GM18868 (cell line): ENCODE measurements around the gene LCNL1.
A peak's percentile ranks its signal among the peaks of the same experiment; 100 is the strongest.

Source experiments
- ATAC-seq: cut with Tn5 transposase; IDR thresholded peaks from one replicate; pipeline ENCODE4 v1.9.1; 2021; ENCODE audit warnings: mild to moderate bottlenecking, moderate library complexity; ENCODE audit not compliant: unreplicated experiment

Gene LCNL1

DNA sequence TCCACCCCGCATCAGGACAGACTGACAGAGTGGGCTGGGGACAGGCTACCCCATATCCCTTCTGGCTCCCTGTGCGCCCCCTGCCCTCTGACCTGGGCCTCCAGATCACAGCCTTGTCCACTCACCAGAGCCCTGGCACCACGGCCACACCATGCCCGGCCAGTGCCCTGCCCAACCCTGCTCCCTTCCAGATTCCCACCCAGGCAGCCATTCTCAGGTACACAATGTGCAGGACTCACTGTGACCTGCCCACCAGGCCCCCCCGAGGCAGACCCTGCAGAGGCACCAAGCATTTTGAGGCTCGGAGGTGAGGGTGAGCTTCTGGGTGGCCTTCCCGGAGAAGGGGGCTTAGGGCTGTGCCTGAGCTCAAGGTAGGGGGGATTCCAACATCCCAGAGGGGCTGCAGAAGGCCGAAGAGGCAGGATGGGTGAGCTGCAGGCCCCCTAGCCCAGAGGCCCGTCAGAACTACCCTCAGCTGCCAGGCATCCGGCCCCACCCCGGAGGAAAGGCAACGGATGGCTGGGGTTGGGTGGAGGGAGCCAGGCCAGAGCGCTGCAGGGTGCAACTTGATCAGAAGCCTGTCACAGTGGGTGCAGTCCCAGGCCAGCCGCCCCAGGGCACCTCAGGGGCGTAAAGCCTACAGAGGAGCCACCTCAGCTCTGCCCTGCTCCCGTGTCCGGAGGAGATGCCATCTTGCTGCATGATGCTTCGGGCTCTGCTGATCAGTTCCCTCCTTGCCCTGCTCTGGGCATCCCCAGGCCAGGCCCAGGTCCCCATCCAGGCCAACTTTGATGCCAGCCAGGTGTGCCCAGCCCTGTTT lies at the start of gene LCNL1:
TSS of gene LCNL1 (plus strand) at position 762 of the 820 bp plus-strand sequence. CDS start 594 bp downstream, outside the sequence.
- ATAC-seq: no peak

DNA sequence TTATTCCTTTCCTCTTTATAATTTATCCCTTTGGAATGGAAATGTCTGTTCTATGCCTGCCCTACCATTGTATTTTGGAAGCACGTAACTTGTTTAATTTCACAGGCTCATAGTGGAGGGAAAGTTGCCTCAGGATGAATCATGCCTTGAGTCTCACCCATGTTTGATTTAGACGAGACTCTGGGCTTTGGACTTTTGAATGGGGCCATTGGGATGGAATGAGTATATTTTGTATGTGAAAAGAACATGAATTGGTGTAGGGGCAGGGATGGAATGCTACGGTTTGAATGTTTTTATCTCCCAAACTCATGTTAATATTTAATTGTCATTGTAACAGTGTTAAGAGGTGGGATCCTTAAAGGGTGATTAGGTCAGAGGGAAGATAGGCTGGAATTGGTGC lies 48.5 kb upstream of the LCNL1 start:
- no peak for ATAC-seq

DNA sequence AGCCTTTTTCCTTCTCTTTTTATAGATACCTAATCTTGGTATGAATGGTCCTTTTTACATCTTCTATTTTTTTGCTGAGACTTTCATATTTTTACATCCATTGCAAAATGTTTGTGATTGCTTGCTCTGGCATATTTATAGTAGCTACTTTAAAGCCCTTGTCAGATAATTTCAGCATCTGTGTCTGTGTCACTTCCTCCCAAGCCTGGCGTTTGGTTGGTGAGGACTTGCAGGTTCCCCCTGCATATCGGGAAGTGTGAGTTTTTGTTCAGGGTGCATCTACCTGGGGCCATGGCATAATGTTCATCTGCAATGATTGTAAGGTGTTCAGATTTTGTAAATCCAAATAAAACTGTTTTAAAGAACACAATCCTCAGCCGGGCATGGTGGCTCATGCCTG lies 47.1 kb upstream of the LCNL1 start:
- ATAC-seq: no peak

DNA sequence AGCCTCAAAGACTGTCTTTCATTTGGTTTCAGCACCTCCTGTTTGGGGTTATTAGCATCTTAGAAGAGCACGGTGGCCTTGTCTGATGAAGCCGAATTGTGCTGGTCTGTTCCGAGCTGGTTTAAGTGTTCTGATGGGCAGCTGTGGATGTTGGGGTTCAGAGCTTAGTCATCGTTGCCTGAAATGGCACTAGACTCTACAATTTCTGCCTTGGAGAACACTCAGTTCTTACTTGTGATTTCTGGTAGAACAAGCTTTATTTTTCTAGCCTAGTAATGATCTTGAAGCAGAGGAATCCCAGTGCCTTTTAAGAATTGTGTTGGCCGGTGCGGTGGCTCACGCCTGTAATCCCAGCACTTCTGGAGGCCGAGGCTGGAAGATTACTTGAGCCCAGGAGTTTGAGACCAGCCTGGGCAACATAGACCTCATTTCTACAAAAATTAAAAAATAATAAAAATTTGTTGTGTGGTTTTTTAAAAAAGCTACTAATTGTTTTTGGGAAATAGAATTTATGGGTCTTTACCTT lies 46.1 kb upstream of the LCNL1 start:
- no peak for ATAC-seq

DNA sequence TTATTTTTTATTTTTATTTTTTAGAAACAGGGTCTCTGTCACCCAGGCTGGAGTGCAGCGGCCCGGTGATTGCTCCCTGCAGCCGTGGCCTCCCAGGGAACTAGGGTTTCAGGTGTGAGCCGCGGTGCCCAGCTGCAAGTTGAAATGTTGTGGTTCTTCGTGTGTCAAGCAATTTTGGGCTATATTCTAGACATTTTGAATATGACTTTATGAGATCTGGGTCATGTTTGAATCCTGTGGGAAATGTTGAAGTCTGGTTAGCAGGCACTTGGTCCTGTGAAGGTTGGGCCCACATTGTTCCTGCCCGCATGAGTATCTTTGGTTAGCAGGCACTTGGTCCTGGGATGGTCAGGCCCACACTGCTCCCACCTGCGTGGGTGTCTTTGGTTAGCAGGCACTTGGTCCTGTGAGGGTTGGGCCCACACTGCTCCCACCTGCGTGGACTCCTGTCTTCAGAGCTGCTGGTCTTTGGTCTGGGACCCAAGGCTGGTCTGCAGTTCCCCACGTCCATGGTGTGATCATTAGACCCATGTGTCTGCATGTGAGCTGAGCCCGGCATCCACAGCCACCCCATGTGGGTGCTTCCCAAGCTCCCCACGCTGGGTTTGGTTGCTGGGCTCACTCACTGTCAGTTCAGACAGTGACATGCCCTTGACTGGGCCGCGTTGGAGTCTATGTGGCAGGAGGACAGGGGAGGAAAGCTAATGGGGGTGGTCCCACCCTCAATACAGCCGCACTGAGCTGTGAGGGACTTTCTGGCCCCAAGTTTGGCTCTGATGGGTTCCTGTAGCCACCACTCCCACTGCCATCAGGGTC lies 45.4 kb upstream of the LCNL1 start:
- ATAC-seq: no peak

DNA sequence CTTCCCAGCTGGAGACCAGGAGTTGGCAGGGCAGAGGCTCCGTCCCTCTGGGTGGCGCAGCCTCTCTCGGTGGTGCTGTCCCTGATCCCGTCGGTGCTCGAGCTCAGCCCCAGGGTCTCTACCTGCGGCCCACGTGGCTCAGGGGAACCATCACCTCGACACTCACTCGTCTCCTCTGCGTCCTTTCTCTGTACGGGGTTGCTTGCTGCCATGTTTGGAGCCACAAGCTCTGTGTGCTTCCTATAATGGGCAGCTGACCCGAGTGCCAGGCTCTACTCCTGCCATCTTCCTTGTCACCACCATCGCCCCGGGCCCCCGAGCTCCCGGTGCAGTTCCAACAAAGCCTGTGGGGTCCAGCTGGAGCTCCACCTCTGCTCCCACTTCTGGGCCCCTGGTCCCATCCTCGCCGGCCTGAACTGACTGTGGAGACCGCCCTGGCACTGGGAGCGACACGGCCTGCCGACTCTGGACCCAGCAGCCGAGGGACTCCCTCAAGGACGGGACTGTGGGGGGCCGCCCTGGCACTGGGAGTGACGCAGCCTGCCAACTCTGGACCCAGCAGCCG lies 43.3 kb upstream of the LCNL1 start:
- ATAC-seq: no peak

DNA sequence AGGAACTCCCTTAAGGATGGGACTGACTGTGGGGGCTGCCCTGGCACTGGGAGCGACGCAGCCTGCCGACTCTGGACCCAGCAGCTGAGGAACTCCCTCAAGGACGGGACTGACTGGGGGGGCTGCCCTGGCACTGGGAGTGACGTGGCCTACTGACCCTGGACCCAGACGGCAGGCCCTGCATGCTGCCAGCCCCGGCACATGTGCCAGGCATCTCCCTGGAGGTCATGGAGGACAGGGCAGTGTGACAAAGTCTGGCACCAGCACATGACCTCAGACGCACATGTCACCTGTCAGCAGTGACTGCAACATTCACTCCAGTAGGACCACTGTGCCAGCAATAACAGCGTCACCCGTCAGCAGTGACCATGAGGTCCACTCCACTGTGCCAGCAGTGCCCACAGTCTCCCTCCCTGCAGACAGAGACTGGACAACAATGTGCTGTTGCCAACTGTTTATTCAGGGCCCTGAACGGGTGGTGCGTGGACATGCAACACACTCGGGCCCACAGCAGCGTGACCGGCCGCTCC lies 42.7 kb upstream of the LCNL1 start:
- ATAC-seq: no peak

DNA sequence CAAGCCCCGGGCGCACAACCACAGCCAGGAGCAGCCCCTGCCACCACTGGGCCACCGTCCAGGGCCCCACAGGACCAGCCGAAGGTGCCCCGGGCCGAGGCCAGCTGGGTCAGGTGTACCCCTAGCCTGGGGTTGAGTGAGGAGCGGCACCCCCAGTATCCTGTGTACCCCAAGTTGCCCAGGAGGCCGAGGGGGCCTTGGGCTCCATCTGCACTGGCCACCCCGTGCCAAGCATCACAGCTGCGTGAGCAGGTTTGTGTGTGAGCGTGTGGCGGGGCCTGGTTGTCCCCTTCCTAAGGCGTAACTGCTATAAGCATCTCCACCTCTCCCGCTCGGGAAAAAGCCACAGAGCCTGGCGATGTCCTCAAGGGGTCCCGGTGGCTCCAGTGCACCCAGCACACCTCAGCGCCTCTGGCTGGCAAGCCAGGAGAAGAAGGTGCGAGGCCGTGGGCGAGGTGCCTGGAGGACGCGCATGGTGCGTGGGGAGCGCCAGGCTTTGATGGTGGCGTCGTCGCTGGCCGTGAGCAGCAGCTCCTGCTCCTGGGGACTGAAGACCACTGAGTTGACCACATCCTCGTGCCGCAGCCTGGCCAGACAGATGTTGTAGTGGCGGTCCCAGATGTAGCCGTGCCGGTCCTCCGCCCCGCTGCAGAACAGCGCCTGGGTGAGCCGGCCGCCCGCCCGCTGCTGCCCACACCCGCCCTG lies 42.1 kb upstream of the LCNL1 start:
- no peak for ATAC-seq

DNA sequence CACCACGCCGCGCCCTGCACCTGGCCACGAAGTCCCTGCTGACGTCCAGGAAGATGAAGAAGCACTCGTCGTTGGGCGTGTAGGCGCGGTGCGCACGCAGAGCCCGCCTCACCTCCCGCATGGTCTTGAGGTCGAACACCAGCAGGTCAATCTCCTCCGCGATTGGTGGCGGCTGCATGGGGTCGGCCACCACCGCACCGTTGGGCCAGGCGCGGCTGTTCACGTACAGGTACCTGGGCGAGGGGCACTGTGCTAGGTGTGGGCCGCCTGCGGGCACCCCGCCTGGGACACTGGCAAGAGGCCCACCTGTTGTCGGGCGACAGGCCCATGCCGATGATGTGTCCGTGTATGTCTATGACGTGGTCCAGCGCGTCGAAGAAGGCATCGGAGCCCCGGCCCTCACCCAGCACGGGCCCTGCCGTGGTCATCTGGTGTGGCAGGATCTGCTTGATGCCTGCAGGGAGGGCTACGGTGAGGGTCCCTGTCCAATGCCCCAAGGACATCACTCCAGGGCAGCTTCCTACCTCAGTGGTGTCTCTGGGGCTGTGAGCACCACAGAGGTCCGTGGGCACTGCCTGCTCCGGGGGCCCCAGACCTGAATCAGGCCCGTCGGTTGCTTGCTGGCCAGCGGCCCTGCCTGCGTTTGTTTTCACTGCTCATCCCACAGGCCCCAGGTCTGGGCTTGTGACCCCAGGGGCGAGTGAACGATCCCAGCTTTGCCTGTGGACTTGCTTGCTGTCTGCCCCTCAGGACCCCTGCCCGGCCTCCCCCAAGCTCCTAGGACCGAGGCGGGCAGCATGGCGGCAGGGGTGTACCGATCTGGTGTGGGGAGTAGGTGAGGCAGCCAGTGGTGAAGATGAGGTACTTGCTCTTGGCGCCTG lies 41.3 kb upstream of the LCNL1 start:
- no peak for ATAC-seq

DNA sequence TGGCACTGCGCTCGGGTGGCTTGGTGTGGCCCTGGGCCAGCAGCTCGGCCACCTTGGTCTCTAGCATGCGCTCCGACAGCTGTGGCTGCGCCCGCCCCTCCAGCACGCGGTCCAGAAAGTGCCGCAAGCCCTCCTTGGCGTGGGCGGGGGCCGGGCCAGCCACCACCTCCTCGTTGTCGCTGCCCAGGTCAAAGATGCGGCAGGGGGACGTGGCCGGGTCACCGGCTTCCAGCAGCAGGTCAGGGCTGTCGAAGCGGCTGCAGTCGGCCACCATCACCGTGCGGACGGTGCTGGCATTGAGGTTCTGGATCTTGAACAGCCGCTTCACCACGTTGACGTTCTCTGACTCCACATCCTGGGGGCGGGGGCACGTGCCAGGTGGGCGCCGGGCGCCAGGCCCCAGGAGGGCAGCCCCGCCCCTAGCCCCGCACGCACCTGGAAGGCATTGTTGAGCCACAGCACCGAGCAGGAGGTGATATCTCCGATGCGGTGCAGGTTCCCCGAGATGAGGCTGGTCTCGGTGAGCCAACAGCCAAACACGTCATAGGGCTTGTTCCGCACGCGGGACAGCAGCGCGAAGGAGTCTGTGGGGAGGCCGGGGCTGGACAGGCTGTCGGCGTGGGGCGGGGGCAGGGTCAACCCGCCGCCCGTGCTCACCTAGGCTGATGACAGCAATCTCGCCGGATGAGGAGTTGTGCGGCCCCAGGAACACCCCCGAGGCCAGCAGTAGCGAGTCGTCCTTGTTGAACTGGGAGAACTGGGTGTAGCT lies 40.5 kb upstream of the LCNL1 start:
- ATAC-seq: no peak

DNA sequence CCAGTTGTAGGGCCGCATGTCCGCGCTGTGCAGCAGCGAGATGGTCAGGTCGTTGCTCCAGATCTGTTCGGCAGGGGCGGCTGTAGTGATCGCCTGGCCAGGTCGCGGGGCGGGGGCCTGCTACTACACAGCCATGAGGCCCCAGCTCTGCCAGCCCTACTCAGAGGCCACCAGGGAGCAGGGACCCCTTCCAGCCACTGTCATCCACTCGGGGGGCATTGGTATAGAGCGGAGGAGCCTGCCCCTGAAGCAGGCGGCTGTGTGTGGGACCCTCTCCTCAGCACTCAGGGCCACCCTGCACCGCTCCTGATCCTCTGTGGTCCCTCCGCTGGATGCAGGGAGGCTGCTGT lies 39.9 kb upstream of the LCNL1 start:
- no peak for ATAC-seq

DNA sequence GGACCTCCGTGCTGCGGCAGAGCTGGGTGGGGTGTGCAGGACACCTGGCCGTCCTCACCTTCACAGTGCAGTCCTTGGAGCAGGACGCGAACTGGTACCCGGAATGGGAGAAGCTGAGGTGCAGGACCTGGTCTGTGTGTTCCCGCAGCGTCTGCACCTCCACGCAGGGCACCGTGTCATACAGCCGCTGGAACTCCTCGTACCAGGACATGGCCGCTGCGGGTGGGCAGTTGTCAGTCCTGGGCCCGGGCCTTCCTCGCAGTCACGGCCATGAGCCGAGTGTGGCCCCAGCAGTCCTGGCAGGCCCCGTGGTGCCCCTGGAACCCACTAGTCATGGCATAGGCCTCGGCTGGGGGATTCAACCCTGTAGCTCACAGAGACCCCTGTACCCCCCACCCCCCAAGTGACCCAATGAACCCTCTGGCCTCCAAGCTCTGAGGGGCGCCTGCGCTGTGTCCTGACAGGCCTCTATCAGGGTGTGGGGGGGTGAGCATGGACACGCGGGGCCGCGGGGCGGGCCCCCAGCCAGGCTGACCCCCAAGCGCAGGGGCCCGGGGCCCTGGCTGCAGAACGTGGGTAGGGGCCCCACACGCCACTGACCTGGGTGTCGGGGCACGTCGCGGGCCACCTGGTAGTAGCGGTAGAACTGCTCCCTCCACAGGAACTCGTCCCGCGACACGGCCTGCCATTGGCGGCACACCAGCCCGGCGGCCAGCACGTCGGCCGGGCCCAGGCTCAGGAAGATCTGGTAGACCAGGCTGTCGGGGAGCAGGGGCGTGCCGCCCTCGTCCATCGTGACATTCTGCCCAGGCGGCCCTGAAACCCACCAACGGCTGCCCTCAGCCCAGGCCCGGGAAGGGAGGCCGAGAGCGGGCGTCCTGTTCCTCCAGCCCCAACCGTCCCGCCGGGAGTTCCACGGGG lies 39.2 kb upstream of the LCNL1 start:
- peak; percentile 11 for ATAC-seq

DNA sequence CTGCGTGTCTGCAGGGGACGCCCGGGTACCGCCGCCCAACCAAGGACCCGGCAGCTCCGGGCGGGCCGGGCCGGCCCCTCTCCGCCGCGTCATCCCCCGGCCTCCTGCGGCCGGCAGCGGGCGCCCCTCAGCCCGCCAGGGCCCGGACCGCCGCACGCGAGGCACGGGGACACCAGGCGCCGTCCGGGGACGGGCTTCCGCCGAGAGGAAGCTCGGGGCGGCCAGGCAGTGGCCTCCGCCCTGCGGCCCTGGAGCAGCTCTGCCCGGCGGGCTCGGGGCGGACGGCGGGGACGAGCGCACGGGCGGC lies 38.6 kb upstream of the LCNL1 start:
- peak; percentile 39 for ATAC-seq

DNA sequence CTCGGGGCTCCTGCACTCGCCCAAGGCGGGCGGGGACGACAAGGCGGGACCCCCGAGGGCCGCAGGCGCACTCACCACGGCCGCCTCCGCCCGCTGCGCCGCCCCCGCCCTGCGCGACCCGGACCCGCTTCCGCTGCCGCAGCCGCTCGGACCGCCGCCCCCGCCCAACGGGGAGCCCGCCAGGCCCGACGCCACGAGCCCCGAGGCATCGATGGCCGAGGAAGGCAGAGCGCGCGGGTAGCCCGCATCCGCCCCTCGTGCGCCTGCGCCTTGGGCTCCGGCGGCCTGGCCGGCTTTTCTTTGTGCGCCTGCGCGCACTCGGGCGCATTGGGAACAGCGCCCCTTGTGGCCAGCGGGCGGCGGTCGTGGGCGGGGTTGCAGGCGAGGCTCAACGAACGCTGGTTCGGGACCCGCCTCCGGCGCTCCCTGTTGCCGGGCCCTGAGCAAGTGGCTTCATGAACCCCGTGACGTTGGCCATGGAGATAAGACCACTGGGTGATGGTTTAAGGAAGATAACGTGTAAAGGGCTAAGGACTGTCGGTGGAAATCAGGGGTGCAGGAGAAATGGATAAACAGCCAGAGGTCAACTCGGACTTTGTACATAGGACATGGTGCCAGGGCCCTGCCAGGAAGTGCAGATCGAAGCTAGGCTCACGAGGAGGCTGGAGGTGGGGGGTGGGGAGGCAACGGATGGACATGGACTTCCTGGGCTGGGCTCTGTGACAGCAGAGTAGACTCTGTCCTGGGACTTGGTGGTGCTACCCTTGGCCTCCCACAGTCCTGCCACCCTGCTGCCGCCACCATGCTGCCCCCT lies 38.1 kb upstream of the LCNL1 start, which contains the start of the genes C8G and FBXW5:
TSS of gene C8G (plus strand) at position 725 of the 814 bp plus-strand sequence. CDS start at position 803, 78 bp downstream.
TSS of gene FBXW5 (minus strand) at position 220 of the 814 bp plus-strand sequence. CDS start 655 bp downstream, outside the sequence.
- ATAC-seq: peak; percentile 79

DNA sequence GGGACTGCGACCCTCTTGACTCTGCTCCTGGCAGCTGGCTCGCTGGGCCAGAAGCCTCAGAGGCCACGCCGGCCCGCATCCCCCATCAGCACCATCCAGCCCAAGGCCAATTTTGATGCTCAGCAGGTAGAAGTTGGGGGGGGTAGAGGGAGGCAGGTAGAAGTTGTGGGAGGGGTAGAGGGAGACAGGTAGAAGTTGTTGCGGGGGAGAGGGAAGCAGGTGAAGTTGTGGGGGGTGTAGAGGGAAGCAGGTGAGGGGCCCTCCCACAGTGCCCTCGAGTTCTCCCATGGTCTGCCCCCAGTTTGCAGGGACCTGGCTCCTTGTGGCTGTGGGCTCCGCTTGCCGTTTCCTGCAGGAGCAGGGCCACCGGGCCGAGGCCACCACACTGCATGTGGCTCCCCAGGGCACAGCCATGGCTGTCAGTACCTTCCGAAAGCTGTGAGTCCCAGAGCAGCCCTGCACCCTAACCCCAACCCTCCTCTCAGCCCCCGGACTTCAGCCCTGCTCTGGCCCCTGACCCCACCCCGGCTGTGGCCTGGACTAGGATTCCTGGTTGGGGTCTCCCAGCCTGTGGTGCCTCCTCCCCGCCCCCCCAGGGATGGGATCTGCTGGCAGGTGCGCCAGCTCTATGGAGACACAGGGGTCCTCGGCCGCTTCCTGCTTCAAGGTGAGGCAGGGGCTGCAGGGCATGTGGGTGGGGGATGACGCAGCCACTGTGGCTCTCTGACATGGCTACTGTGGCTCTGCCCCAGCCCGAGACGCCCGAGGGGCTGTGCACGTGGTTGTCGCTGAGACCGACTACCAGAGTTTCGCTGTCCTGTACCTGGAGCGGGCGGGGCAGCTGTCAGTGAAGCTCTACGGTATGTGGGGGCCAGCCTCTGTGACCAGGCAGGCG lies 37.2 kb upstream of the LCNL1 start:
- no peak for ATAC-seq
